Epithelial cell of umbilical artery (primary cell): Measurements from ENCODE around the gene CFC1. TPM values are rescaled to one million over a fixed set of nuclear protein-coding genes. Genes with fewer than 3 reads are reported as not detected.

ENCODE experiments used
- total RNA-seq: library from RNA; depleted of rRNA; stranded (reverse); fragments of >200 nt; gene quantifications from 2 replicates; pipeline ENCODE4 v1.2.3, GENCODE V29; 2014

The CFC1 gene
- total RNA-seq, result not detected in 2 replicates

GRCh38 chr2:130599393-130599792 lies at the start of gene CFC1:
CFC1 (minus strand) TSS chr2:130599575; CDS start chr2:130599287, 288 bp downstream.

GRCh38 chr2:130611140-130611539 lies 11.8 kb upstream of the CFC1 start, which contains the start of gene POTEJ:
POTEJ (plus strand) TSS chr2:130611440; CDS start chr2:130611533, 93 bp downstream.

Other genes with a start within 250 kb of the CFC1 start
- gene PTPN18, start 243.5 kb downstream of the CFC1 start, total RNA-seq, result 13.3 and 19.3 TPM in 2 replicates
- under 0.01 TPM in 2 replicates for gene POTEI, start 90.2 kb downstream of the CFC1 start, total RNA-seq
- not detected in 2 replicates for gene CFC1B, start 78.4 kb downstream of the CFC1 start, total RNA-seq
- gene POTEJ, start 11.9 kb upstream of the CFC1 start, total RNA-seq, result not detected in 2 replicates
- gene GPR148, start 129.5 kb upstream of the CFC1 start, total RNA-seq, result not detected in 2 replicates
- not detected in 2 replicates for gene AMER3, start 156.0 kb upstream of the CFC1 start, total RNA-seq
- gene ARHGEF4, start 237.3 kb upstream of the CFC1 start, total RNA-seq, result not detected in 2 replicates